Neural crest cell (in vitro differentiated cells): ENCODE measurements around the gene GDA. TPM values are rescaled to one million over a fixed set of nuclear protein-coding genes. Genes with fewer than 3 reads are reported as not detected.

Experiments
- DNase-seq: peaks from one replicate; pipeline ENCODE4 v3.0.0; 2021; ENCODE audit warnings: low read depth, mixed read lengths, low spot score
- H3K27ac Mint-ChIP-seq: one replicate; pipeline ENCODE4 v1.8.0; 2021; ENCODE audit warnings: mild to moderate bottlenecking, mixed read lengths; ENCODE audit not compliant: unreplicated experiment
- H3K27me3 Mint-ChIP-seq: 2 replicates; pipeline ENCODE4 v1.8.0; 2021; ENCODE audit warnings: low read depth, mild to moderate bottlenecking, mixed read lengths
- H3K36me3 Mint-ChIP-seq: 2 replicates; pipeline ENCODE4 v1.8.0; 2021; ENCODE audit warnings: low read depth, mild to moderate bottlenecking, mixed read lengths
- H3K4me1 Mint-ChIP-seq: 2 replicates; pipeline ENCODE4 v1.8.0; 2021; ENCODE audit warnings: mixed read lengths
- H3K4me3 Mint-ChIP-seq: one replicate; pipeline ENCODE4 v1.8.0; 2021; ENCODE audit warnings: mild to moderate bottlenecking, mixed read lengths
- H3K9me3 Mint-ChIP-seq: 2 replicates; pipeline ENCODE4 v1.8.0; 2021; ENCODE audit warnings: mixed read lengths
- CTCF ChIP-seq: fragments of 200-600 bp; sonication (generic); conservative IDR thresholded peaks from 2 replicates; pipeline ENCODE4 v1.5.0; 2021; ENCODE audit warnings: antibody characterized with exemption, mild to moderate bottlenecking
- long read RNA-seq: library from polyadenylated mRNA; unstranded; transcript quantifications from one replicate; pipeline ENCODE4 v2.0.0, GENCODE V29; 2020
- total RNA-seq: library from RNA; stranded (reverse); gene quantifications from 2 replicates; pipeline ENCODE4 v1.2.1, GENCODE V29; 2021

The GDA gene
- 11.5 and 12.3 TPM in 2 replicates for total RNA-seq
- long read RNA-seq, full-length matches to known transcripts = 3 of 14 reads
- long read RNA-seq, partial matches to known transcripts = 2 of 14 reads
- long read RNA-seq, other reads (novel, unspliced or antisense) = 9 of 14 reads

- Mint-ChIP-seq H3K4me3 (no peak within 1 kb of the TSS), H3K9me3 (peaks cover 3% of the 10 kb centered on the region), H3K27me3 (peaks cover 11% of the 10 kb centered on the region), H3K36me3 (peaks cover 6% of the 10 kb centered on the region), H3K27ac (no peak within 1 kb of the TSS), H3K4me1 (no peaks in the 10 kb centered on the region)
- no peak for DNase-seq
- no peak for TF ChIP-seq CTCF
Measured at GRCh38 chr9:72149231-72149975, at the start of gene GDA. Gene GDA, plus strand, starts transcription at chr9:72149440. Its CDS starts 120 bp downstream, at chr9:72149560.

DNA sequence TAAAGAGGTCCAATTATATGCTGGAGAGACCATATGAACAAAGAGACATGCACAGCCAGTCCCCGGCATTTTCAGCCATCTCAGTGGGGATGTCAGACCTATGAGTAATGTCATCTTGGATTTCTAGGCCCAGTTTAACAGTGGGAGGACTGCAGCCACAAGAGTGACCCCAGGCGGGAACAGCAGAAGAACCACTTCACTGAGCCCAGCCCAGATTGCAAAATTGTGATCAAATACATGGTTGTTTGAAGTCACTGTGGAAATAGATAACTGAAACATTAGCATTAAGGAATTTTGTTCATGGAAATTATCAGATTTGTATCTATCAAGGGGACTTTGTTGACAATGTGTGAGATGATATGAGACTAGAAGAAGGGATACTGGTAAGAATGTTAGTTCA, 46.7 kb upstream of the GDA start:
- TF ChIP-seq CTCF = no peak
- H3K4me1 Mint-ChIP-seq = no peaks in the 10 kb centered on the region
- H3K4me3 Mint-ChIP-seq = no peak overlapping the region
- H3K9me3 Mint-ChIP-seq = peaks cover 9% of the 10 kb centered on the region
- H3K27me3 Mint-ChIP-seq = peaks cover 4% of the 10 kb centered on the region
- no peak overlapping the region for H3K27ac Mint-ChIP-seq
- no peak for DNase-seq
- peaks cover 3% of the 10 kb centered on the region for H3K36me3 Mint-ChIP-seq

- Mint-ChIP-seq H3K4me3 (no peak overlapping the region), H3K4me1 (peaks cover 4% of the 10 kb centered on the region), H3K9me3 (peaks cover 9% of the 10 kb centered on the region), H3K27me3 (no peaks in the 10 kb centered on the region), H3K27ac (no peak overlapping the region), H3K36me3 (peaks cover 6% of the 10 kb centered on the region)
- TF ChIP-seq CTCF = no peak
- DNase-seq = no peak
Measured at GRCh38 chr9:72113056-72113455, 36.2 kb upstream of the GDA start.

DNA sequence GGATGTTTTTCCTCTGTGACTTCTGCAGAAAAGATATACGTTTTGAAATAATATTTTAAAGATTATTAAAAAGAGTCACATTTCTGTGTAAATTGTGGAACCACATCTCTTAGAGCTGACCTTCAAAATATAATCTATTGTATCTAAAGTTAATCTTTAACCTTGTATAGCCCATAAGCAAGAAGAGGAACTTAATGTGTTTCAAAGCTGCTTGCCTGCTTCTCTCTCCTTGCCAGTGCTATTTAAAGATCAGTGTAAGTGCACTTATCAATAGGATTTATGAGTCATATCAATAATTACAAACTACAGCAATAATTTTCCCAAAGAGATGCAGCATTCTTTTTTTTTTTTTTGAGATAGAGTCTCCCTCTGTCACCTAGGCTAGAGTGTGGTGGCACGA, 29.4 kb upstream of the GDA start:
- H3K9me3 Mint-ChIP-seq = peaks cover 6% of the 10 kb centered on the region
- peaks cover 7% of the 10 kb centered on the region for H3K36me3 Mint-ChIP-seq
- DNase-seq = no peak
- no peak overlapping the region for H3K4me3 Mint-ChIP-seq
- no peak for TF ChIP-seq CTCF
- H3K4me1 Mint-ChIP-seq = peaks cover 4% of the 10 kb centered on the region
- no peak overlapping the region for H3K27ac Mint-ChIP-seq
- no peaks in the 10 kb centered on the region for H3K27me3 Mint-ChIP-seq

DNA sequence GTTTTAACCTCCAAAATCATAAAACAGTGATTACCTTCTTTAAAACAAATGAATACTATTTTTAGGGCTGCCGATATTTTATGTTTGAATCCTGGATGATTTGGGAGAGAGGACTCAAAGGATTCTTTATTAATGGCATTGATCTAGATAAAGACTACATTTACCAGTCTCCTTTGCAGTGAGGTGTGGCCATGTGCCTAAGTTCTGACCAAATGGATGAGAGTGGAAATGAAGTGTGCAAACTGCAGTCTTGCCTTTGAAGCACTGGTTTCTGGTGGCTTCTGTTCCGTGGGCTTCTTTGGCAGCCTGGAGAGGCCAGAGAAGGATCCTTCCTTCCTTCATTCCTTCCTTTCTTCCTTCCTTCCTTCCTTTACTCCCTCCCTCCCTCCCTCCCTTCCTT, 24.3 kb upstream of the GDA start:
- TF ChIP-seq CTCF = no peak
- Mint-ChIP-seq H3K9me3 (no peaks in the 10 kb centered on the region), H3K36me3 (peaks cover 3% of the 10 kb centered on the region), H3K4me3 (no peak overlapping the region), H3K27me3 (no peaks in the 10 kb centered on the region), H3K4me1 (no peaks in the 10 kb centered on the region), H3K27ac (no peak overlapping the region)
- no peak for DNase-seq
